KG1 (cell line): ENCODE data around the gene SAMD13.
A peak's percentile ranks its signal among the peaks of the same experiment; 100 is the strongest.
"Not testable (repeated sequence)": the region's sequence is repeated elsewhere in the genome, so short reads cannot be mapped to it uniquely, and the experiment has no call there.

ENCODE experiments used
- DNase-seq: peaks from one replicate; lab custom pipeline; 2025; lab: John Stamatoyannopoulos, UW

The SAMD13 gene

DNA sequence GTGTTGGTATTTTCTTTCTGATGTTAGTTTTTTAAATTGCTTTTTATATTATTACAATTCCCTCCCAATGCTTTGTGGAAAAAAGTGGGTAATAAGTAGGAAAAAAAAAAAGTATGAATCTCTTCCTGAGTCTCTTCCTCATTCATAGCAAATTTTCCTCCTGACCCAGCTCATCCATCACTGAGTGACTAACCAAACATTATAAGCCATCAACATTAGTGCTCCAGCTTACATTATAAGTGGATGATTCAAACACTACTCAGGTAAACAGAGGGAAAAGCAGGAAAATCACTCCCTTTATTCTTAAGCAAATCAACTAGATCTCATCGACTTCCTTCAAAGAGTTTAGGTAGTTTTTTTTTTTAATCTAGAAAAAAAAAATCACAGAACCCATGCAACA lies 15.4 kb upstream of the SAMD13 start:
- DNase-seq = no peak

GRCh38 chr1:84287389-84287788 lies 14.1 kb upstream of the SAMD13 start:
- not testable (repeated sequence) for DNase-seq

- no peak for DNase-seq
Observed at GRCh38 chr1:84289169-84289785, 12.2 kb upstream of the SAMD13 start.

GRCh38 chr1:84291882-84292655 lies 9.4 kb upstream of the SAMD13 start:
- DNase-seq = no peak

- no peak for DNase-seq
Observed at GRCh38 chr1:84293766-84294165, 7.7 kb upstream of the SAMD13 start.

DNA sequence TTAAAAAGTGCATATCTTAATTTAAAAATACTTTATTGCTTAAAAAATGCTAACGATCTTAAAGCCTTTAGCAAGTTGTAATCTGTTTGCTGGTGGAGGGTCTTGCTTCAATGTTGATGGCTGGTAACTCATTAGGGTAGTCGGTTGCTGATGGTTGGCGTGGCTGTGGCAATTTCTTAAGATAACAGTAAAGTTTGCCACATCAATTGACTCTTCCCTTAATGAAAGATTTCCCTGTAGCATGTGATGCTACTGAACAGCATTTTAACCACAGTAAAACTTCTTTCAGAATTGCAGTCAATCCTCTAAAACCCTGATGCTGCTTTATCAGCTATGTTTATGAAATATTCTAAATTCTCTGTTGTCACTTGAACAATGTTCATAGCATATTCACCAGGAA lies 6.8 kb upstream of the SAMD13 start:
- no peak for DNase-seq

DNA sequence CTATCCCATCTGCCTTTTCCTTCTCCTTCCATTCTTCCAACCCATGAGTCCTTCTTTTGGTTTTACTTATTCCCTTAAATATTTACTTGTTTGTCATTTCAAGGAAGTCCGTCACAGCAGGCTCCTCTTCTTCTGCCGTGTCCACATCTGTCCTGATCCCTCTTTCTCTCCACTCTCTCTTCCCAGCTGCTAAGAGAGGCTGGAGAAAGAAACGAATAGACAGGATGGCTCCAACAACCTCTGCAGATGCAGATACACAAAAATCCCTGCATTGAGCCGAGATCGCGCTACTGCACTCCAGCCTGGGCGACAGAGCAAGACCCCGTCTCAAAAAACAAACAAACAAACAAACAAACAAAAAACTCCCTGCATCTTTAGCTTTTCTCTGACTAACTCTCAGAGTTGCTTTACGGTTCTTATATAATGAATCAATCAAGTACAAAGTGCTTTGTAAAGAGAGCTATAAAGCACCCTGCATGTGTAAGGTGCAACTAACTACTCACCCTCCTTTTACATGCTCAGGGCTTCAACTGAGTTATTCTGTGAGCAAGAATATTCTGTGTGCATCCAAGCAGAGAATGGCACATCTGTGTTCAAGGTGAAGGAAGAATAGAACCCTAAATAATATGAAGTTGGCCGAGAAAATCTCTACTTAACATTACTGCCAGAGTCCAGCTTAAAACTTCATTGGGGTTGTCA lies 3.8 kb upstream of the SAMD13 start:
- no peak for DNase-seq

- peak; percentile 52 for DNase-seq
Observed at GRCh38 chr1:84298328-84298683, 3.2 kb upstream of the SAMD13 start.

GRCh38 chr1:84298684-84299535 lies 2.6 kb upstream of the SAMD13 start:
- peak; percentile 52 for DNase-seq

DNA sequence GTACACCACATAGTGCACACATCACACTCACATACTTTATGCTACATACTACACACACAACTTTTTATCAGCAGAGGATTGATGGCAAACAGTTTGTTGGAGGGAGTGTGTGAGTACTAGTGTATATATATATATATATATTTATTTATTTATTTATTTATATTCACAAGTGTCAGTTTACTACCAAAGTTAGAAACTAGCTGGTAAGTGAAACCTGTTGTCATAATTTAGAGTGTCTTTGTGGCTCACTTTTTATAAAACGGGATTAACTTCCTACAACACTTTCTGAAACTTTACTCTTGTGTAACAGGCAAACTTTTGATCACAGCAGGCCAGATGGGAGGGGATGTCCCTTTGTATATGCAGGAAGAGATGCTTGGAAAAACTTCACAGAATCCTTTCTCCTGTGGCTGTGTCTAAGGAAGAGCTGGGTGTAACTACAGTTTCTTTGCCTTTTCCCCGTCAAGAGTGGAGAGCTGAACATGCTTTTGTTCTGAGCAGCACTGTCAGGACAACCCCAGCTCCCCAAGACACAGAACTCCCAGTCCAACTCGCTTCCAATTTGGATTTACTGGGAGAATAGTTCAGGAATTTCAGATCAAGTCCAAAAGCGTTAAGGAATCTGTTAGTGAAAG lies 1.9 kb upstream of the SAMD13 start:
- peak; percentile 4 for DNase-seq

- no peak for DNase-seq
Observed at GRCh38 chr1:84300501-84300900, 1.0 kb upstream of the SAMD13 start.

DNA sequence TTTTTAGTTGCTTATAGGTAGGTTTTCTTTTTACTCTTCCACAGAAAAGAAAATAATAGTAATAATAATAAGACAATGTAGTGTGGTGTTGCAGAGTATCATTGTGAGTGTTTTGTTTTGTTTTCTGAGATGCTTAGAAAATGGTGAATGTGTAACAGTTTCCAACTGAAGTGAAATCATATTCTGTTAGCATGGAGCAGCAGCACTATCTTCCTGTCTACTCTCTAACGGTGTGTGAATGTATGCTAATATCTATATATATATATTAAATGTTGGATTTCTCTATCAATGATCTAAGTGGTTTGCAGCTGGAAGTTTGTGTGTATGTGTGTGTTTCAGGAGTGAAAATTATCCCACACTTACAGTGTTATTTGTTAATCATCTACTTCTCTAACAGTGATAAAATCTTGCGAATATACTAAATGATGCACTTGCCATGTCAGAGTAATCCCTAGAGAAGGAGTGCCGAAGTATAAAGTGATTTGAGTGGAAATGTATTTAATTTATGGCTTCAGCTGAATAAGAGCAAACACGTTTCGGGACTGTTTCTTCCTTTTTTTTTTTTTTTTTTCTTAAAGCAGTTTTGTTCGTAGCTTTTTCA lies 377 bp downstream of the SAMD13 start:
- DNase-seq = no peak

DNA sequence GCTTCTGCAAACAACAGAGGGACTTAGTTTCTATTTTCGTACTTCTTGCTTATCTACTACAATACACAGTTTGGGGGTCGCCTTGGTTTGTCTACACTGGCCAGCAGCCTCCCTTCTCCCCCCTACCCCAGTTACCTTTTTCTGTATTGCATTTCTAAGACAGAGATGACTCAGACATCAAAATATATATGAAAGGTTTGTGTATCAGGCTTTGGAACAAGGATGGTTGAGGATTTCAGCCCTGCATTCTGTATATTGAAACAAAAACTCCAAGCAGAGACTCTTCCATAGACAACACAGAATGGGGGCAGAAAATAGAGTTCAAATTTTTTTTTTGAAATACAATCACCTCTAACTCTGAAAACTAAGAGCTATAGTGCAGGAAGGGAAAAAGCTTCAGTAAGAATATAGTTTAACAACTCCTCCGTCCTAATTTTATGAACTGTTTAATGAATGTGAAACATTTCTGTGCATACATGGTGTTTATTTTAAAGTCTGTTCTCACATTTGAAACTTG lies 1.9 kb downstream of the SAMD13 start:
- no peak for DNase-seq

GRCh38 chr1:84307398-84307797 lies 5.9 kb downstream of the SAMD13 start:
- DNase-seq = no peak

DNA sequence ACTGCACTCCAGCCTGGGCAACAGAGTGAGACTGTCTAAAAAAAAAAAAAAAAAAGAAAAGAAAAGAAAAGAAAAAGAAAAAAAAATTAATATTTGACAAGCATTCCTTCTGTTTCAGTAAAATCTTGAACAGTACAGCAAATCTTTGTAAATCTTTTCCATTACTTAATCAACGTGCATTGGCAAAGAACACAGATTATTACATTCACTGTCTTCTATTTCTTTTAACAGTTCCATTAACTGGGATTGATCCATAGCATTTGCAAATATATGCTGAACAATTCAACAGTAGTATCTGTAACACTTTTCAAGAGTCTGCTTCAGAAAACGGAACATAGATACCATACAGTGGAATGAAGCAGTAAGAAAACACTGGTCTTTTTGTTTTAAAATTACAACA lies 9.8 kb downstream of the SAMD13 start:
- DNase-seq = no peak

DNA sequence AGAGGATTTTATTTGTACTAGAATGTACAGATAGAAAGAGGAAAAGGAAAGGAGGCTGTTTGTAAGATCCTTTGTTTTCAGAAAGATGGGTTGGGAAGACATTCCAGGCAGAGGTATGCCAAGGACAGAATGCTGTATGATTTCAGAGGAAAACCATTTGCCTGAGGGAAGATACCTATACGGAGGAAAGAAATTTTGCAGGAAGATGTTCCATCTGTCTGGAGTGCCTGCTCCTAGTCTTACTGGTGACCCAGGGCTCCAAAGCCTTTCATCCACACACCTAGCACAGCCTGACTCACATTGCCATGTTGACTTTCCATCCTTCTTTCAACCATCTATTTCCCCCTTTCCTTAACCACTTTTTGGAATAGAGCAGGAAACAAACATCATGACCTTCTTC lies 18.2 kb downstream of the SAMD13 start:
- no peak for DNase-seq

DNA sequence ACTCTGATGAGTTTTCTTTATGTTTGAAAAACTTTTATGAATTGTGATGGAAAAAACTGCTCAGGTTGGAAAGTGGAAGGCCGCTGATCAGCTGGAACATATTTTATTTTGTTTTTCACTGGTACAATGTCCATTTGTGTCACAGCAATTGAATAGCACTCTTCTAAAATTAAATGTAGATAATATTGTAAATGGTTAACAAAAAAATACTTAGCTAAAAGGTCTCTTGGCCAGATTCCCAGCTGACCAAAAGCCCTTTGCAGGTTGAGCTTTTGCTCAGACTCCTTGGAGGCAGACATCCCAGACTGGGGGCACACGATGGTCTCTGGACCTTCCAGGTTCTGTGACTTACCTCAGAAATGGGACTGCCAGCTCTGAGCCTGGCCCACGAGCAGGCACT lies 26.3 kb downstream of the SAMD13 start:
- no peak for DNase-seq

- no peak for DNase-seq
Observed at GRCh38 chr1:84330125-84330984, 28.8 kb downstream of the SAMD13 start.

DNA sequence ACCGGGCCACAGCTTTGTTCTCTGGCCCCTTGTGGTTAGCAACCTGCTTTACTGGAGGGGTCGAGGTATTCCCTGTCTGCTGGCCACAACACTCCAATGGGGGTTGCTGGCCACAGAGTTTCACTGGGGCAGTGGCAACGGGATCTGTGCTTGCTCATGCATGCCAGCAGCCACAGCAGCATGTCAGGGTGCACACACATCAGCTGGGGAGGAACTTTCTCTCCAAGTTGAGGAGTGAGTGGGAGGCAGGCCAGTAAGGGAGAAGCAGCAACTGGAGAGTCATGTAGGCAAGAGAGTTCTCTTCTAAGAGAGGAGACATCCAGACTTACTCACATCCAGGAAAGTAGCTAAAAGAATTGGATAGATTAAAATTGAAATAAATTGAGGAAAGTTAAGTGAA lies 38.0 kb downstream of the SAMD13 start:
- no peak for DNase-seq

- no peak for DNase-seq
Observed at GRCh38 chr1:84344286-84344685, 42.8 kb downstream of the SAMD13 start.
